ENCODE results near the gene GMEB2.

DNA sequence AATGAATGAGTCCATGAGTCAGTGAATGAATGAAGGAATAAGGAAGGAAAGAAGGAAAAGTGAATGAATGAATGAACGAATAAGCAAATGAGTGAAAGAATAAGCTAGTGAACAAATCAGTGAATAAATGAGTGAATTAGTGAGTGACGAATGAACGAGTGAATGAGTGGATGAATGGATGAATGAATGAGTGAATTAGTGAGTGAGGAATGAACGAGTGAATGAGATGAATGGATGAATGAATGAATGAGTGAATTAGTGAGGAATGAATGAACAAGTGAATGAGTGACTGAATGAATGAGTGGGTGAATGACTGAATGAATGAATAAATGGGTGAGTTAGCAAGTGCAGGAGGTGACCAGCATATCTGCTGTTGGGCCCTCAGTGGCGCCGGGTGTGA lies 83.2 kb downstream of the GMEB2 start:
- TF ChIP-seq, protein P1, sequence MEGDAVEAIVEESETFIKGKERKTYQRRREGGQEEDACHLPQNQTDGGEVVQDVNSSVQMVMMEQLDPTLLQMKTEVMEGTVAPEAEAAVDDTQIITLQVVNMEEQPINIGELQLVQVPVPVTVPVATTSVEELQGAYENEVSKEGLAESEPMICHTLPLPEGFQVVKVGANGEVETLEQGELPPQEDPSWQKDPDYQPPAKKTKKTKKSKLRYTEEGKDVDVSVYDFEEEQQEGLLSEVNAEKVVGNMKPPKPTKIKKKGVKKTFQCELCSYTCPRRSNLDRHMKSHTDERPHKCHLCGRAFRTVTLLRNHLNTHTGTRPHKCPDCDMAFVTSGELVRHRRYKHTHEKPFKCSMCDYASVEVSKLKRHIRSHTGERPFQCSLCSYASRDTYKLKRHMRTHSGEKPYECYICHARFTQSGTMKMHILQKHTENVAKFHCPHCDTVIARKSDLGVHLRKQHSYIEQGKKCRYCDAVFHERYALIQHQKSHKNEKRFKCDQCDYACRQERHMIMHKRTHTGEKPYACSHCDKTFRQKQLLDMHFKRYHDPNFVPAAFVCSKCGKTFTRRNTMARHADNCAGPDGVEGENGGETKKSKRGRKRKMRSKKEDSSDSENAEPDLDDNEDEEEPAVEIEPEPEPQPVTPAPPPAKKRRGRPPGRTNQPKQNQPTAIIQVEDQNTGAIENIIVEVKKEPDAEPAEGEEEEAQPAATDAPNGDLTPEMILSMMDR (IDR thresholded peaks at IDR 0.05) = no peak
- TF ChIP-seq POLR2A (IDR thresholded peaks at IDR 0.05) = no peak
- no peak for TF ChIP-seq POLR2AphosphoS5 (IDR thresholded peaks at IDR 0.05)
